ENCODE data around the gene KLK8. TPM values are rescaled to one million over a fixed set of nuclear protein-coding genes. Genes with fewer than 3 reads are reported as not detected.

KLK8 gene
- total RNA-seq, 1 experiment from 2014 or later = 2.7 TPM

GRCh38 chr19:51027873-51028272 is 26.5 kb upstream of the KLK8 start:
- H2BK120ac ChIP-seq (ENCODE audit: low read depth, low read length, poor library complexity, severe bottlenecking) = no peak overlapping the region
- peaks cover 24 to 45% of the 10 kb centered on the region in 2 experiments for H3K4me1 Mint-ChIP-seq
- no peaks in the 10 kb centered on the region for H3K27me3 ChIP-seq (ENCODE audit: insufficient read depth, low read length)
- no peak overlapping the region for H2BK12ac ChIP-seq (ENCODE audit: insufficient read length, low read depth, low read length)
- no peak overlapping the region for H3K27ac ChIP-seq (ENCODE audit: insufficient read length, low read depth, low read length)
- H2AFZ ChIP-seq (ENCODE audit: low read length) = no peak overlapping the region
- H3K9me3 ChIP-seq (ENCODE audit: control insufficient read depth, low read depth, low read length) = no peaks in the 10 kb centered on the region
- no peak overlapping the region for H3K4ac ChIP-seq (ENCODE audit: low read depth, low read length)
- no peaks in the 10 kb centered on the region for H3K79me1 ChIP-seq (ENCODE audit: insufficient read depth, low read depth, low read length, poor library complexity, severe bottlenecking)
- H3K23ac ChIP-seq (ENCODE audit: insufficient read length, low read depth, low read length) = no peak overlapping the region
- no peaks in the 10 kb centered on the region for H4K20me1 ChIP-seq (ENCODE audit: control insufficient read depth, insufficient read depth, insufficient read length)
- H3K79me2 ChIP-seq (ENCODE audit: insufficient read depth, low read length) = no peaks in the 10 kb centered on the region
- H4K91ac ChIP-seq (ENCODE audit: insufficient read length, low read depth, low read length) = no peak overlapping the region
- no peaks in the 10 kb centered on the region for H3K4me1 ChIP-seq (ENCODE audit: insufficient read depth, low read length)
- no peak overlapping the region for H4K5ac ChIP-seq (ENCODE audit: insufficient read length, low read depth, low read length)
- no peaks in the 10 kb centered on the region; a peak in 1 of 5 replicates for H3K9me3 Mint-ChIP-seq
- H3K18ac ChIP-seq (ENCODE audit: insufficient read length, low read depth, low read length) = no peak overlapping the region
- no peak for TF ChIP-seq CTCF (conservative IDR thresholded peaks at IDR 0.05)
- peaks cover 4% of the 10 kb centered on the region for H3K27me3 Mint-ChIP-seq (ENCODE audit: low read depth)
- H3K23me2 ChIP-seq (ENCODE audit: insufficient read length, low read depth, low read length, poor library complexity, severe bottlenecking) = no peaks in the 10 kb centered on the region
- no peak overlapping the region for H3K14ac ChIP-seq (ENCODE audit: insufficient read depth, low read length)
- H4K8ac ChIP-seq (replicated peaks; ENCODE audit: insufficient read length, low read depth, low read length) = no peak overlapping the region
- H2AK5ac ChIP-seq (ENCODE audit: insufficient read length, low read length) = no peak overlapping the region
- no peak overlapping the region for H3T11ph ChIP-seq (ENCODE audit: low read length)
- H2BK20ac ChIP-seq (ENCODE audit: low read depth, low read length, poor library complexity, severe bottlenecking) = no peak overlapping the region
- H3K27ac Mint-ChIP-seq = no peak overlapping the region
- H3K4me2 ChIP-seq (ENCODE audit: insufficient read depth, insufficient read length, low read length) = no peak overlapping the region
- no peak overlapping the region for H3K4me3 Mint-ChIP-seq
- no peak overlapping the region for H2BK15ac ChIP-seq (ENCODE audit: low read depth, low read length)
- DNase-seq = no peak
- H3K56ac ChIP-seq (ENCODE audit: insufficient read length, low read depth, low read length) = no peak overlapping the region
- H3K9ac ChIP-seq (ENCODE audit: extremely low read depth, insufficient read length, low read length) = no peak overlapping the region
- WGBS (ENCODE audit: extremely low coverage, insufficient read length, low lambda C conversion rate) = no CpG with 5 or more reads among the region's 5 CpGs
- no peaks in the 10 kb centered on the region for H3K36me3 Mint-ChIP-seq (ENCODE audit: insufficient read depth in 1 of 3, low read depth in 3 of 3)
- no peak overlapping the region for H2BK5ac ChIP-seq (ENCODE audit: insufficient read length, low read length)
